Prostate gland (tissue), 2 donors: ENCODE measurements around the gene FANCE. TPM values are rescaled to one million over a fixed set of nuclear protein-coding genes. Genes with fewer than 3 reads are reported as not detected.

Source experiments
- DNase-seq: peaks from one replicate; pipeline ENCODE4 v3.0.0-alpha.2; 2019; ENCODE audit warnings: low spot score
- H3K27ac ChIP-seq, 2 donors: fragments of 200-600 bp; sonication (generic); 2 replicates each; pipeline ENCODE4 v1.5.1; 2017 to 2019
- H3K27me3 ChIP-seq: fragments of 200-600 bp; sonication (generic); replicated peaks from 2 replicates; pipeline ENCODE4 v1.5.1; 2019; ENCODE audit not compliant: insufficient read depth
- H3K36me3 ChIP-seq, 2 donors: fragments of 200-600 bp; sonication (generic); 1 replicate in 1 of 2; 2 replicates in 1 of 2; pipeline versions ENCODE4 v1.5.1 to v1.8.1; 2017 to 2019
- H3K4me1 ChIP-seq: fragments of 200-600 bp; sonication (generic); replicated peaks from 2 replicates; pipeline ENCODE4 v1.5.1; 2019
- H3K4me3 ChIP-seq, 2 donors: fragments of 200-600 bp; sonication (generic); 2 replicates each; pipeline ENCODE4 v1.5.1; 2017 to 2019
- H3K9me3 ChIP-seq: fragments of 200-600 bp; sonication (generic); 2 replicates; pipeline ENCODE4 v1.5.1; 2017
- POLR2A ChIP-seq: fragments of 450-650 bp; IDR thresholded peaks from one replicate; pipeline ENCODE4 v1.6.1; 2016; ENCODE audit warnings: antibody characterized with exemption, mild to moderate bottlenecking
- POLR2AphosphoS5 ChIP-seq: sonication (generic); formaldehyde crosslinking; IDR thresholded peaks from one replicate; pipeline ENCODE4 v1.6.1; 2017; ENCODE audit warnings: antibody characterized with exemption
- WGBS: methylation state at CpG from one replicate; pipeline ENCODE4 v1.1.5; 2018; 5-methylcytosine and 5-hydroxymethylcytosine counted together
- intact Hi-C: fragments of 100-400 bp; cut with DNase I; formaldehyde crosslinking; loops from one replicate; pipeline ENCODE4 v1.14.2; 2022
- total RNA-seq, 2 donors: library from RNA; depleted of rRNA; stranded (reverse); fragments of >200 nt; gene quantifications; one replicate each; pipeline ENCODE4 v1.1.0, GENCODE V29; 2016
- TF ChIP-seq, protein P1 (sequence below), 4 experiments: fragments of 200-600 bp in 2 of 4; fragments of 450-650 bp in 2 of 4; sonication (generic) in 2 of 4; IDR thresholded peaks; 1 replicate in 3 of 4; 2 replicates in 1 of 4; pipeline ENCODE4 v1.5.1; 2016 to 2019; ENCODE audit warnings: antibody characterized with exemption in 4 of 4, mild to moderate bottlenecking in 2 of 4, moderate library complexity in 2 of 4

The FANCE gene
- total RNA-seq, 2 donors from 2014 or later, result 7.5 to 14.0 TPM

DNA sequence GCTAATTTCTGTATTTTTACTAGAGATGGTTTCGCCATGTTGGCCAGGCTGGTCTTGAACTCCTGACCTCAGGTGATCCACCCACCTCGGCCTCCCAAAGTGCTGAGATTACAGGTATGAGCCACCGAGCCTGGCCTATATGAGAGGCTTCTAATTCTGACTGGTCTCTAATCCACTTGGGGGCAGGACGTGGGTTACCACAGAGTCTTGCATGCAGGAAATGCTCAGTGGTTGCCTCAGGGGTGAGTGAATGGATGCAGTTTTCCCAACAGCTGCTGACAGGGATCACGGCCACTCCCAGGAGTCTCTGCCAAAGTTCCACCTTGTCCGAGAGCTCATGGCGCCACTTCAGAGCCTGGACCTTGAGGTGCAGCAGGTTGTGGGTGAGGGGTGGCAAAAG is 6.4 kb upstream of the FANCE start:
- Histone ChIP-seq H3K36me3 (no peaks in the 10 kb centered on the region), H3K27ac (no peak overlapping the region), H3K27me3 (no peaks in the 10 kb centered on the region), H3K4me1 (no peaks in the 10 kb centered on the region), H3K4me3 (no peak overlapping the region), H3K9me3 (no peaks in the 10 kb centered on the region)
- intact Hi-C loops, result loop anchor here (5.0 kb wide), 1 partner anchor 33 kb away; no protein-coding TSS in a partner anchor
- DNase-seq, result no peak
- TF ChIP-seq POLR2A, result no peak
- TF ChIP-seq, protein P1, sequence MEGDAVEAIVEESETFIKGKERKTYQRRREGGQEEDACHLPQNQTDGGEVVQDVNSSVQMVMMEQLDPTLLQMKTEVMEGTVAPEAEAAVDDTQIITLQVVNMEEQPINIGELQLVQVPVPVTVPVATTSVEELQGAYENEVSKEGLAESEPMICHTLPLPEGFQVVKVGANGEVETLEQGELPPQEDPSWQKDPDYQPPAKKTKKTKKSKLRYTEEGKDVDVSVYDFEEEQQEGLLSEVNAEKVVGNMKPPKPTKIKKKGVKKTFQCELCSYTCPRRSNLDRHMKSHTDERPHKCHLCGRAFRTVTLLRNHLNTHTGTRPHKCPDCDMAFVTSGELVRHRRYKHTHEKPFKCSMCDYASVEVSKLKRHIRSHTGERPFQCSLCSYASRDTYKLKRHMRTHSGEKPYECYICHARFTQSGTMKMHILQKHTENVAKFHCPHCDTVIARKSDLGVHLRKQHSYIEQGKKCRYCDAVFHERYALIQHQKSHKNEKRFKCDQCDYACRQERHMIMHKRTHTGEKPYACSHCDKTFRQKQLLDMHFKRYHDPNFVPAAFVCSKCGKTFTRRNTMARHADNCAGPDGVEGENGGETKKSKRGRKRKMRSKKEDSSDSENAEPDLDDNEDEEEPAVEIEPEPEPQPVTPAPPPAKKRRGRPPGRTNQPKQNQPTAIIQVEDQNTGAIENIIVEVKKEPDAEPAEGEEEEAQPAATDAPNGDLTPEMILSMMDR (IDR thresholded peaks at IDR 0.05), result no peak
- TF ChIP-seq POLR2AphosphoS5, result no peak
- 95% methylated on average over 7 of the region's 7 CpGs for WGBS

DNA sequence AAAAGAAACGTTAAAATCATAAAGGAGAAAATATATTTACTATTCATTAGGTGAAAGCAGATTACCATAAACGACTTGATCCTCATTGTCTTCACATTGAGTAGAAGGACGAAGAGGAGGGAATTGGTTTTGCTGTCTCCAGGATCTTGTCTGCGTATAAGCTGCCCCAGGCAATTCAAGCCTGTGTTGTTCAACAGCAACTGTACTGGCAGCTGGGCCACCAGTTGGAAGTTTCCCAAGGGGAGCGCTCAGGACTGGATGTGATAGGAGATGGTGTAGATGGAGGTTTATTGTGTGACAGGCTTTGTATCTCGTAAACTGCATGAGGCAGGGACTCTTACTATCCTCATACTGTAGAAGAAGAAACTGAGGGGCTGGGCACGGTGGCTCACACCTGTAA is 3.9 kb upstream of the FANCE start:
- DNase-seq, result peak; percentile 46
- Histone ChIP-seq H3K9me3 (no peaks in the 10 kb centered on the region), H3K27ac (no peak overlapping the region), H3K4me1 (no peaks in the 10 kb centered on the region), H3K36me3 (no peaks in the 10 kb centered on the region), H3K4me3 (no peak overlapping the region), H3K27me3 (no peaks in the 10 kb centered on the region)
- TF ChIP-seq POLR2AphosphoS5 (no peak), POLR2A (no peak)
- TF ChIP-seq, protein P1 (IDR thresholded peaks at IDR 0.05), result no peak
- 38% methylated on average over 7 of the region's 7 CpGs for WGBS
- intact Hi-C loops, result loop anchor here (5.0 kb wide), 1 partner anchor 36 kb away; no protein-coding TSS in a partner anchor

DNA sequence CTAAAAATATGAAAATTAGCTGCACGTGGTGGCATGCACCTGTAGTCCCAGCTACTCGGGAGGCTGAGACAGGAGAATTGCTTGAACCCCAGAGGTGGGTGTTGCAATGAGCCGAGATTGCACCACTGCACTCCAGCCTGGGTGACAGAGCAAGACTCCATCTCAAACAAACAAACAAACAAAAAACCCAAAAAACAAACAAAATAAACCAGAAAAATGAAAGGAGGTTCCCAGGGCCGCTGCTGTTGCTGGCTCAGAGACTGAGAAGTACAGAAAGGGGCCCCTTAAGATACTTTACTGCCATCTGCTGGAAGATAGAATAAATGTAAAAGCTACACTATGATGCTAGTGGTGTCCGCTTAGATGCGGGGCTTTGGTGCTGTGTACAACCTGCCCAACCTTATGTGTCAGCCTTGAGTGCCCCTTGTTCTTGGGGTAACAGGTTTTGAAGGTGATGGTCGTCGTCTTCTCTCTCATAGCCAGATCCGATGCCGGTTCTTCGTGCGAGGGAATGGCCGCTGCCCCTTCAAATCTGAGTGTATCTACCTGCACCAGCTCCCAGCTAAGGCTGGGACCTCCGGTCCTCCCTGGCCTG is 2.8 kb upstream of the FANCE start:
- DNase-seq, result peak; percentile 25
- 34% methylated on average over 14 of the region's 14 CpGs for whole genome bisulfite sequencing
- H3K4me3 ChIP-seq, result no peak overlapping the region
- intact Hi-C loops, result loop anchor here (1.0 to 5.0 kb wide), 2 partner anchors 37 to 107 kb away; partner anchors contain the start of gene PPARD
- no peak overlapping the region for H3K27ac ChIP-seq
- H3K4me1 ChIP-seq, result no peaks in the 10 kb centered on the region
- H3K27me3 ChIP-seq, result no peaks in the 10 kb centered on the region
- H3K36me3 ChIP-seq, result no peaks in the 10 kb centered on the region
- no peaks in the 10 kb centered on the region for H3K9me3 ChIP-seq
- TF ChIP-seq, protein P1 (IDR thresholded peaks at IDR 0.05), result peak; percentile 65 to 89 (median 78)
- TF ChIP-seq POLR2A (no peak), POLR2AphosphoS5 (peak; percentile 67)

DNA sequence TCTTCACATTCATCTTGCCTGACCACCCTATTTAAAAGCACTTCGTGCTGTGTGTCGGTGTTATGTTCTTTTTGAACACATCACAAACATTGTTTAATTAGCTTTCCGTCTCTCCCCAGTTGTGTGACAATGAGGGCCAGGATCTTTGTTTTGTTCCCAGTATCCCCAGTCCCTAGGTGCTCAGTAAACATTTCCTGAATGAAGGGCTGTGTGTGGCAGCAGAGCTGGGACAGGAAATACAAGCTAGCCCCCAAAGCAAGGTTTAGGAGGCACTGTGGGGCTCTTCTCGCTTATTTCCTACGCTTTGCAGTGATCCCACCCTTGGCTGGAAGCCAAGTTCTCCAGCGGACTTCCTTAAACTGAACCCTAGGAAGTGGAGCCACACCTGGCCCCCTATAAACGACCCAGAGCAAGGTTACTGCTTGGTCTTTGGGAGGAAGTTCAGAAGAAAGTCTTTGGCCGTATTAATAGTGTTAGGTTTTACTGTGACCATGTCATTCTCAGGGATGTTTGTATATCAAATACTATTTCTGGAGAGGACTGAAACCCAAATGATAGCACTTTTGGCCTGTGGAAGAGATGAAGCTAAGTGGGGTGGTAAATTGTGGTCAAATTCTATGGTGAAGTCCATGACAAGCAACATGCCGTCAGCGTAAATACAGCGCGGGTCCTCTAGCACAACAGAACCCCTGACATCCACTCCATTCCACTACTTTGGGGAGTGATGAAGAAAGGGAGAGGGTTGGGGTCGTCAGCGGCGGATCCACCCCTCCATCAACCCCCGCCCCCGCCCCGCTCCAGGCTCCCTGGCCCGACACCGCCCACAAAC is 570 bp upstream of the FANCE start:
- H3K27me3 ChIP-seq, result no peaks in the 10 kb centered on the region
- peak overlapping the region; percentile 76 to 78 for H3K27ac ChIP-seq
- H3K9me3 ChIP-seq, result no peaks in the 10 kb centered on the region
- 10% methylated on average over 20 of the region's 20 CpGs for WGBS
- H3K36me3 ChIP-seq, result no peaks in the 10 kb centered on the region
- H3K4me1 ChIP-seq, result no peaks in the 10 kb centered on the region
- intact Hi-C loops, result loop anchor here (2.0 to 5.0 kb wide), 2 partner anchors 17 to 159 kb away; partner anchors contain the start of gene RPL10A
- peak overlapping the region; percentile 49 to 64 for H3K4me3 ChIP-seq
- TF ChIP-seq POLR2AphosphoS5, result no peak
- no peak for DNase-seq

DNA sequence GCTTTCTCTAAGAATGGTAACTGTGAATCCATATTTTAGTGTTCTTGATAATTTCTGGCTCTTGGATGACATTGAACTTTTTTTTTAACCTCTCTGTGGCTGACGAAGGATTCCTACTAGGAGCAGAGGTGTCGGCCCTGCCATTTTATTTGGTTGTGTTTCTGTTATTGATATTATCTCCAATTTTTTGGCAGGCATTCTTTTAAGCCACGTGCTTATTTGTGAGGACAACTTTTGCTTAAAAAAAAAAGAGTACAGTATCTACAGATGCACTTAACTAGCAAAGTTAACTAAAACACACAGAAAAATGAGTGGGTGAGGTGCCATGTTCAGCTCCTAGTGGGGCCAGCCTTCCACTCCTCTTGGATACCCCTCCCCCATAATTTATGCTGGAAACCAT is 1.1 kb downstream of the FANCE start:
- Histone ChIP-seq H3K36me3 (no peaks in the 10 kb centered on the region), H3K4me1 (no peaks in the 10 kb centered on the region), H3K27me3 (no peaks in the 10 kb centered on the region), H3K27ac (peak overlapping the region in 1 of 2 donors; percentile 78), H3K4me3 (peak overlapping the region in 1 of 2 donors; percentile 49), H3K9me3 (no peaks in the 10 kb centered on the region)
- intact Hi-C loops, result loop anchor here (2.0 to 5.0 kb wide), 2 partner anchors 16 to 161 kb away; partner anchors contain the start of gene RPL10A
- 7% methylated on average over 3 of the region's 3 CpGs for WGBS
- no peak for DNase-seq
- TF ChIP-seq, protein P1 (IDR thresholded peaks at IDR 0.05), result no peak
- no peak for TF ChIP-seq POLR2AphosphoS5
- no peak for TF ChIP-seq POLR2A
